ENCODE measurements around the gene ARHGEF1. TPM values are rescaled to one million over a fixed set of nuclear protein-coding genes. Genes with fewer than 3 reads are reported as not detected.

Gene ARHGEF1
- total and polyA plus RNA-seq, 8 donors: 60.8 to 202 (median 79.6) TPM

DNA sequence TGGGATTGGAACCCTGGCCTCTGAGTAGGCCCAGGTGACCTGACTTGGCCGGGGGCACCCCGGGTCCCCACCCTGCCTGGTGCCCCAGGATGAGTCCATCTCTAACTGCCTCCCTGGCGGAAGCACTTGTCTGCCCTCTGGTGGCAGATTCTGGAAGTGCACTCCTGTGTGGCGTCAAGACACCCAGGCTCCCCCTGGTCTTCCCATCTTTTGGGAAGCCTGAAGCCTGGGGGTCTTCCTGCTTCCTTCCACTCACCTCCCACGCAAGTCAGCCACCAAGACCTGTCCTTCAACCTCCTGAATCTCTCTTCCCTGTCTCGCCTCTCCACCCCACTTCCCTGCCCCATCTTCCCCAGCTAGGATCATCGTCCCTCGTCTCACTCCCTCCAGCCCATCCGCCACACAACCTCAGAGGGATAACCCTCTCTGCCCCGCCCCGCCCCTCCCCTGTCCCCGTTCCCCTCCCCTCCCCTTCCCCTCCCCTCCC, 68.7 kb downstream of the ARHGEF1 start:
- peaks cover 0 to 13% of the 10 kb centered on the region in 2 donors for H3K36me3 ChIP-seq
- no peaks in the 10 kb centered on the region for H3K9me3 ChIP-seq
- DNase-seq (peak in 3 of 4 donors; percentile 73 to 91 (median 81)), ATAC-seq (peak; percentile 90)
- no peaks in the 10 kb centered on the region for H3K4me1 ChIP-seq
- no peak overlapping the region for H3K27ac ChIP-seq
- peak; percentile 97 to 99 for TF ChIP-seq CTCF (IDR thresholded peaks at IDR 0.05)
- intact Hi-C loops (cut with DNase I): no loop called here
- no peaks in the 10 kb centered on the region for H3K27me3 ChIP-seq
- H3K4me3 ChIP-seq: no peak overlapping the region

DNA sequence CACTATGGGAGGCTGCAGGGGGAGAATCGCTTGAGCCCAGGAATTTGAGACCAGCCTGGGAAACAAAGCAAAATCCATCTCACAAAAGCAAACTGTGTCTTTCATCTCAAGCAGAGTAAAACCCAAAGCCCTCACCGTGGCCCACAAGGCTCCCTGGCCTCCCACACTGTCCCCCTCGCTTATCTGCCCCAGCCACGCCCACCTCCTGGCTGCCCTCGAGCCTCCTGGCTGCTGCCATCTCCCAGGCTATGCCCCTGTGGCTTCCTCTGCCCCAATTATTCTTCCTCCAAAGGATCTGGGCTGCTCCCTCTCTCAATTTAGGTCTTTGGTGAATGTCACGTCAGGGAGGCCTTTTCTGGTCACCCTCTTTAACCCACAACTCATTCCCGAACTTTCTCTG, 72.5 kb downstream of the ARHGEF1 start:
- no peak for TF ChIP-seq CTCF (IDR thresholded peaks at IDR 0.05)
- Histone ChIP-seq H3K27ac (no peak overlapping the region), H3K4me3 (no peak overlapping the region), H3K4me1 (peaks cover 12 to 20% of the 10 kb centered on the region in 2 donors), H3K36me3 (peaks cover 0 to 19% of the 10 kb centered on the region in 2 donors), H3K27me3 (no peaks in the 10 kb centered on the region), H3K9me3 (no peaks in the 10 kb centered on the region)
- no peak for DNase-seq
- ATAC-seq: no peak
- intact Hi-C loops (cut with DNase I): no loop called here

- Histone ChIP-seq H3K4me3 (no peak overlapping the region), H3K36me3 (peaks cover 0 to 19% of the 10 kb centered on the region in 2 donors), H3K27ac (no peak overlapping the region), H3K9me3 (no peaks in the 10 kb centered on the region), H3K4me1 (peaks cover 12 to 20% of the 10 kb centered on the region in 2 donors), H3K27me3 (no peaks in the 10 kb centered on the region)
- TF ChIP-seq CTCF (IDR thresholded peaks at IDR 0.05): no peak
- intact Hi-C loops (cut with DNase I): no loop called here
- no peak for DNase-seq
- no peak for ATAC-seq
These were observed 73.6 kb downstream of the ARHGEF1 start for GRCh38 chr19:41956621-41957020.

Small RNA genes within 50 kb of the gene (microRNA-seq; reads per million reads assigned to microRNA genes)
- 0.27 to 0.50 reads per million in 2 donors for gene MIR6797

Other genes with a start within 250 kb of the ARHGEF1 start
- gene CEACAM7, start 194.9 kb upstream of the ARHGEF1 start, total RNA-seq: under 1 TPM; 0.18 to 0.44 TPM
- gene CEACAM7, start 194.9 kb upstream of the ARHGEF1 start, polyA plus RNA-seq (ENCODE audit: insufficient read length in 6 of 6): under 1 TPM in 4 of 6 donors, not detected in 2; 0.09 to 0.23 (median 0.10) TPM
- gene CEACAM5, start 174.6 kb upstream of the ARHGEF1 start, total RNA-seq: 10 to 100 TPM; 21.2 to 31.1 TPM
- gene CEACAM5, start 174.6 kb upstream of the ARHGEF1 start, polyA plus RNA-seq (ENCODE audit: insufficient read length in 6 of 6): under 1 TPM; 0.10 to 0.34 (median 0.14) TPM
- gene CEACAM6, start 127.7 kb upstream of the ARHGEF1 start, total RNA-seq: 1,000 to 10,000 TPM in 1 of 2 donors, 100 to 1,000 TPM in 1; 367 to 1,560 TPM
- 1 to 10 TPM; 2.1 to 3.7 (median 3.3) TPM for gene CEACAM6, start 127.7 kb upstream of the ARHGEF1 start, polyA plus RNA-seq (ENCODE audit: insufficient read length in 6 of 6)
- 1 to 10 TPM in 1 of 2 donors, under 1 TPM in 1; 0.87 to 8.6 TPM for gene CEACAM3, start 86.6 kb upstream of the ARHGEF1 start, total RNA-seq
- under 1 TPM in 3 of 6 donors, not detected in 3; 0.12 to 0.38 (median 0.34) TPM for gene CEACAM3, start 86.6 kb upstream of the ARHGEF1 start, polyA plus RNA-seq (ENCODE audit: insufficient read length in 6 of 6)
- not detected for gene LYPD4, start 38.5 kb upstream of the ARHGEF1 start, total RNA-seq
- not detected for gene LYPD4, start 38.5 kb upstream of the ARHGEF1 start, polyA plus RNA-seq (ENCODE audit: insufficient read length in 6 of 6)
- gene DMRTC2, start 38.1 kb upstream of the ARHGEF1 start, total RNA-seq: not detected
- gene DMRTC2, start 38.1 kb upstream of the ARHGEF1 start, polyA plus RNA-seq (ENCODE audit: insufficient read length in 6 of 6): not detected
- 1,000 to 10,000 TPM; 1,560 to 2,044 TPM for gene RPS19, start 22.9 kb upstream of the ARHGEF1 start, total RNA-seq
- 1,000 to 10,000 TPM; 1,694 to 2,456 (median 1,910) TPM for gene RPS19, start 22.9 kb upstream of the ARHGEF1 start, polyA plus RNA-seq (ENCODE audit: insufficient read length in 6 of 6)
- gene CD79A, start 5.9 kb upstream of the ARHGEF1 start, total RNA-seq: 1 to 10 TPM in 1 of 2 donors, under 1 TPM in 1; 0.99 to 2.1 TPM
- gene CD79A, start 5.9 kb upstream of the ARHGEF1 start, polyA plus RNA-seq (ENCODE audit: insufficient read length in 6 of 6): 1 to 10 TPM in 4 of 6 donors, under 1 TPM in 2; 0.51 to 2.3 (median 1.2) TPM
- gene ERFL, start 45.3 kb downstream of the ARHGEF1 start, total RNA-seq: under 1 TPM; 0.15 to 0.34 TPM
- gene ERFL, start 45.3 kb downstream of the ARHGEF1 start, polyA plus RNA-seq (ENCODE audit: insufficient read length in 6 of 6): under 1 TPM in 4 of 6 donors, not detected in 2; 0.08 to 0.38 (median 0.26) TPM
- gene RABAC1, start 76.1 kb downstream of the ARHGEF1 start, total RNA-seq: 100 to 1,000 TPM; 175 to 186 TPM
- 10 to 100 TPM; 53.1 to 81.9 (median 68.7) TPM for gene RABAC1, start 76.1 kb downstream of the ARHGEF1 start, polyA plus RNA-seq (ENCODE audit: insufficient read length in 6 of 6)
- gene ATP1A3, start 111.0 kb downstream of the ARHGEF1 start, total RNA-seq: not detected
- under 1 TPM in 5 of 6 donors, not detected in 1; 0.20 to 0.86 (median 0.40) TPM for gene ATP1A3, start 111.0 kb downstream of the ARHGEF1 start, polyA plus RNA-seq (ENCODE audit: insufficient read length in 6 of 6)
- under 1 TPM; 0.29 to 0.81 TPM for gene GRIK5, start 187.0 kb downstream of the ARHGEF1 start, total RNA-seq
- 10 to 100 TPM in 1 of 6 donors, 1 to 10 TPM in 5; 4.6 to 11.6 (median 5.4) TPM for gene GRIK5, start 187.0 kb downstream of the ARHGEF1 start, polyA plus RNA-seq (ENCODE audit: insufficient read length in 6 of 6)
- gene ZNF574, start 193.0 kb downstream of the ARHGEF1 start, total RNA-seq: 10 to 100 TPM in 1 of 2 donors, 1 to 10 TPM in 1; 9.4 to 11.2 TPM
- 10 to 100 TPM; 10.6 to 15.4 (median 13.5) TPM for gene ZNF574, start 193.0 kb downstream of the ARHGEF1 start, polyA plus RNA-seq (ENCODE audit: insufficient read length in 6 of 6)
- gene POU2F2, start 249.3 kb downstream of the ARHGEF1 start, total RNA-seq: 10 to 100 TPM in 1 of 2 donors, 1 to 10 TPM in 1; 2.0 to 10.0 TPM
- gene POU2F2, start 249.3 kb downstream of the ARHGEF1 start, polyA plus RNA-seq (ENCODE audit: insufficient read length in 6 of 6): 1 to 10 TPM in 5 of 6 donors, under 1 TPM in 1; 0.87 to 1.7 (median 1.4) TPM